Ovary (tissue), 9 donors: ENCODE data around the gene MAP4. TPM values are rescaled to one million over a fixed set of nuclear protein-coding genes. Genes with fewer than 3 reads are reported as not detected.

Experiments
- DNase-seq, 5 donors: peaks; one replicate each; pipeline ENCODE4 v3.0.0-alpha.2; 2019 to 2020
- H3K27ac ChIP-seq, 2 donors: fragments of 200-600 bp; one replicate each; pipeline versions ENCODE4 v1.5.1 to v1.8.0; 2019 to 2022
- H3K27me3 ChIP-seq: fragments of 200-600 bp; one replicate; pipeline ENCODE4 v1.8.0; 2022
- H3K36me3 ChIP-seq: fragments of 200-600 bp; sonication (generic); one replicate; pipeline ENCODE4 v1.5.1; 2019
- H3K4me1 ChIP-seq: one replicate; pipeline ENCODE4 v1.8.1; 2013; ENCODE audit warnings: mild to moderate bottlenecking, moderate library complexity; ENCODE audit not compliant: insufficient read depth
- H3K4me3 ChIP-seq: fragments of 200-600 bp; sonication (generic); one replicate; pipeline ENCODE4 v1.5.1; 2017
- H3K9me3 ChIP-seq, 2 donors: fragments of 200-600 bp in 1 of 2; sonication (generic) in 1 of 2; one replicate each; pipeline versions ENCODE4 v1.5.1 to v1.8.1; 2013 to 2019; ENCODE audit warnings: mild to moderate bottlenecking in 1 of 2, moderate library complexity in 1 of 2
- CTCF ChIP-seq, 3 donors: fragments of 450-650 bp in 2 of 3; fragments of 200-600 bp in 1 of 3; IDR thresholded peaks; one replicate each; pipeline versions ENCODE4 v1.5.1 to v1.8.0; 2016 to 2022; ENCODE audit warnings: antibody characterized with exemption in 3 of 3, mild to moderate bottlenecking in 1 of 3
- EP300 ChIP-seq: sonication (generic); formaldehyde crosslinking; IDR thresholded peaks from one replicate; pipeline ENCODE4 v1.6.1; 2017; ENCODE audit warnings: antibody characterized with exemption
- POLR2A ChIP-seq: fragments of 450-650 bp; IDR thresholded peaks from one replicate; pipeline ENCODE4 v1.6.1; 2017; ENCODE audit warnings: antibody characterized with exemption, mild to moderate bottlenecking, moderate library complexity
- WGBS, 3 donors: extraction: QIAGEN DNeasy Blood & Tissue Kit in 1 of 3; methylation state at CpG; one replicate each; pipeline versions ENCODE4 v1.1.5 to v1.1.7; 2013 to 2017; 5-methylcytosine and 5-hydroxymethylcytosine counted together
- intact Hi-C, 4 donors: fragments of 100-400 bp; cut with DNase I; formaldehyde crosslinking; loops; one replicate each; pipeline versions ENCODE4 v1.11.0 to v1.15.1; 2022 to 2023
- polyA plus RNA-seq, 2 donors: library from polyadenylated mRNA; stranded (reverse); fragments of 200-250 nt in 1 of 2; fragments of 350-450 nt in 1 of 2; fragmentation: Illumina TruSeq in 1 of 2; extraction: RNeasy Lipid Tissue Mini Kit (QIAGEN cat#74804) in 1 of 2; gene quantifications; one replicate each; pipeline ENCODE4 v1.2.3, GENCODE V29; 2013 to 2014
- total RNA-seq, 7 donors: library from RNA; depleted of rRNA in 2 of 7; stranded (reverse); fragments of >200 nt in 2 of 7; fragmentation: NEBNext Ultra II Directional in 3 of 7; extraction: Animal tissue kit (Norgen Biotek cat#: 25700) in 3 of 7; gene quantifications; one replicate each; pipeline versions ENCODE4 v1.1.0 to v1.2.4, GENCODE V29; 2016 to 2023
- donor health status: DM: no; HTN: no; CAD: no; lungs with moderate emphysema.
- donor health status: DM: no; HTN: no; CAD: no.
- donor health status: Bipolar disorder and iron deficiency.
- donor health status: DM: yes; HTN: yes; CAD: no.
- donor health status: DM: no; HTN: no; CAD: no.
- donor health status: DM: yes; HTN: yes; CAD: no.

Gene MAP4
- total and polyA plus RNA-seq, 9 donors: 64.9 to 271 (median 196) TPM

DNA sequence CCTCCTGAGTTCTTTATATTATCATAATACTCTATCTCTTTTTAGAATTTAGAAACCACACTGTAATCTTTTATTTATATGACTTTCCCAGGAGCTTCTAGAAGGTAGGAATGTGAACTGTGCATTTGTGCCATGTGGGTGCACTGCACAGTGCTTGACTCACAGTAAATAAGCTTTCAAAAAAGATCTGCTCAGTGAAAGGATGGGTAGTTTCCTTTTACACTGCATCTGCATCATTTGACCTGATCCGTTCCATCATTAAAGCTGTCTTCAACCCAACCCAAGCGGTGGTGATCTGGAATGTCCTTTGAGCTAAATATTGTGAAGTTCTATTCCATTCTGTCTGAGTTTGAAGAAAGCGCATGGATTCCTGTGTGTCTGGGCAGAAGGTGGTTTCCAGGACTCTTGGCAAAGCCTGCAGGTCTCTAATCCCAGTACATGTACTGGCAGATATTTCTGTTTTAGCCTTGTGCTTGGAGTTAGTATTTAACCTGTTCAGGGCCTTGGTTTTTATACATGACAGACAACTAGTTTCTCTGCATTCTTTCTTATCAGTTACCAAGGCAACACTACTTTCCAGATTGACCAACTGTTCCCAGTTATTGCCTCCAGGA, 116.6 kb downstream of the MAP4 start:
- intact Hi-C loops: no loop called here
- WGBS, 3 donors: 68 to 78% (median 68%) methylated on average over 3 of the region's 3 CpGs
- no peak for DNase-seq
- H3K4me3 ChIP-seq: no peak overlapping the region
- TF ChIP-seq CTCF (IDR thresholded peaks at IDR 0.05): no peak
- TF ChIP-seq EP300: no peak
- TF ChIP-seq POLR2A: no peak
- no peaks in the 10 kb centered on the region for H3K27me3 ChIP-seq
- H3K4me1 ChIP-seq: no peaks in the 10 kb centered on the region
- no peak overlapping the region for H3K27ac ChIP-seq
- H3K9me3 ChIP-seq: no peaks in the 10 kb centered on the region
- H3K36me3 ChIP-seq: no peaks in the 10 kb centered on the region

GRCh38 chr3:47897954-47898353, 118.3 kb downstream of the MAP4 start:
- H3K27me3 ChIP-seq: no peaks in the 10 kb centered on the region
- intact Hi-C loops: no loop called here
- H3K36me3 ChIP-seq: no peaks in the 10 kb centered on the region

GRCh38 chr3:47896736-47897135, 119.5 kb downstream of the MAP4 start:
- intact Hi-C loops: no loop called here
- 76 to 82% (median 76%) methylated on average over 3 of the region's 3 CpGs for WGBS, 3 donors
- Histone ChIP-seq H3K27me3 (no peaks in the 10 kb centered on the region), H3K4me1 (no peaks in the 10 kb centered on the region), H3K9me3 (no peaks in the 10 kb centered on the region), H3K27ac (no peak overlapping the region), H3K36me3 (no peaks in the 10 kb centered on the region), H3K4me3 (no peak overlapping the region)
- TF ChIP-seq EP300: no peak
- TF ChIP-seq CTCF (IDR thresholded peaks at IDR 0.05): no peak
- no peak for TF ChIP-seq POLR2A
- DNase-seq: no peak

More at GRCh38 chr3:47897954-47898353, 118.3 kb downstream of the MAP4 start:
- TF ChIP-seq POLR2A (no peak), CTCF (IDR thresholded peaks at IDR 0.05) (no peak), EP300 (no peak)
- Histone ChIP-seq H3K4me1 (no peaks in the 10 kb centered on the region), H3K9me3 (no peaks in the 10 kb centered on the region), H3K27ac (no peak overlapping the region), H3K4me3 (no peak overlapping the region)
- DNase-seq: no peak
- WGBS, 3 donors: 85 to 91% (median 86%) methylated on average over 3 of the region's 3 CpGs

DNA sequence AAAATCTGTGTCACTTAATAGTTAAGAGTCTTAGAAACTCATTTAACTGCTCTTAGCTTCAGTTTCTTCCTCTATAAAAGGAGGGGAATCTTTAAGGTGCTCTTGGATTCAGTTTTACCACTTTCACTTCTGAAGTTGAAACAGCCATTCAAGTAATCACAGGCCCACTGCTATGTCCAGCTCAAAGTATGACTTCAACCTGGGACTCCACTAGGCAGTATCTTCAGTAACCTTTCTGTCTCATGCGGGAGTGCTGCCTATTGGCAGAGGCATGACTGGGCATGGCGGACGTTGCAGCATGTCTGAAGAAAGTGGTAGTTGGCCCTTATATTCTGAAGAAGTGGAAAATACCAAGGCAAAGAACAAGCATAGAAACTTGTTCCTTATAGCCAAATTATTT, 121.0 kb downstream of the MAP4 start:
- 94% methylated on average over 3 of the region's 3 CpGs for WGBS, 3 donors

More for the DNA sequence above, 121.0 kb downstream of the MAP4 start:
- TF ChIP-seq POLR2A (no peak), EP300 (no peak), CTCF (IDR thresholded peaks at IDR 0.05) (no peak)
- intact Hi-C loops: no loop called here
- Histone ChIP-seq H3K9me3 (no peaks in the 10 kb centered on the region), H3K4me1 (peaks cover 11% of the 10 kb centered on the region), H3K4me3 (no peak overlapping the region), H3K27me3 (no peaks in the 10 kb centered on the region), H3K36me3 (no peaks in the 10 kb centered on the region), H3K27ac (no peak overlapping the region)
- no peak for DNase-seq
